ENCODE data around the gene DNAH9. TPM values are rescaled to one million over a fixed set of nuclear protein-coding genes. Genes with fewer than 3 reads are reported as not detected.

Gene DNAH9
- total RNA-seq, 4 donors from 2014 or later, result 0.98 to 1.9 (median 1.5) TPM

- H3K4me1 ChIP-seq, result no peaks in the 10 kb centered on the region
- TF ChIP-seq, protein P1, sequence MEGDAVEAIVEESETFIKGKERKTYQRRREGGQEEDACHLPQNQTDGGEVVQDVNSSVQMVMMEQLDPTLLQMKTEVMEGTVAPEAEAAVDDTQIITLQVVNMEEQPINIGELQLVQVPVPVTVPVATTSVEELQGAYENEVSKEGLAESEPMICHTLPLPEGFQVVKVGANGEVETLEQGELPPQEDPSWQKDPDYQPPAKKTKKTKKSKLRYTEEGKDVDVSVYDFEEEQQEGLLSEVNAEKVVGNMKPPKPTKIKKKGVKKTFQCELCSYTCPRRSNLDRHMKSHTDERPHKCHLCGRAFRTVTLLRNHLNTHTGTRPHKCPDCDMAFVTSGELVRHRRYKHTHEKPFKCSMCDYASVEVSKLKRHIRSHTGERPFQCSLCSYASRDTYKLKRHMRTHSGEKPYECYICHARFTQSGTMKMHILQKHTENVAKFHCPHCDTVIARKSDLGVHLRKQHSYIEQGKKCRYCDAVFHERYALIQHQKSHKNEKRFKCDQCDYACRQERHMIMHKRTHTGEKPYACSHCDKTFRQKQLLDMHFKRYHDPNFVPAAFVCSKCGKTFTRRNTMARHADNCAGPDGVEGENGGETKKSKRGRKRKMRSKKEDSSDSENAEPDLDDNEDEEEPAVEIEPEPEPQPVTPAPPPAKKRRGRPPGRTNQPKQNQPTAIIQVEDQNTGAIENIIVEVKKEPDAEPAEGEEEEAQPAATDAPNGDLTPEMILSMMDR (IDR thresholded peaks at IDR 0.05), result no peak
- TF ChIP-seq POLR2A (IDR thresholded peaks at IDR 0.05), result no peak
- TF ChIP-seq EP300 (IDR thresholded peaks at IDR 0.05), result no peak
- no peaks in the 10 kb centered on the region for H3K9me3 ChIP-seq
- no peak for DNase-seq (ENCODE audit: low spot score in 2 of 2)
- 86 to 88% methylated on average over 3 of the region's 3 CpGs for WGBS, 2 donors
- H3K4me3 ChIP-seq, result no peak overlapping the region
- H3K27me3 ChIP-seq, result no peaks in the 10 kb centered on the region
- H3K27ac ChIP-seq, result no peak overlapping the region
- no peaks in the 10 kb centered on the region for H3K36me3 ChIP-seq
Observed at GRCh38 chr17:11628831-11629230, 30.6 kb downstream of the DNAH9 start.

GRCh38 chr17:11636771-11637170, 38.5 kb downstream of the DNAH9 start:
- no peak for DNase-seq (ENCODE audit: low spot score in 2 of 2)
- no peak overlapping the region for H3K4me3 ChIP-seq
- H3K27me3 ChIP-seq, result no peaks in the 10 kb centered on the region
- no peaks in the 10 kb centered on the region for H3K36me3 ChIP-seq
- no peaks in the 10 kb centered on the region for H3K4me1 ChIP-seq
- no peak for TF ChIP-seq POLR2A (IDR thresholded peaks at IDR 0.05)
- TF ChIP-seq, protein P1 (IDR thresholded peaks at IDR 0.05), result no peak
- no peak for TF ChIP-seq EP300 (IDR thresholded peaks at IDR 0.05)
- 86 to 89% methylated on average over 5 of the region's 5 CpGs for WGBS, 2 donors
- no peak overlapping the region for H3K27ac ChIP-seq
- H3K9me3 ChIP-seq, result no peaks in the 10 kb centered on the region

DNA sequence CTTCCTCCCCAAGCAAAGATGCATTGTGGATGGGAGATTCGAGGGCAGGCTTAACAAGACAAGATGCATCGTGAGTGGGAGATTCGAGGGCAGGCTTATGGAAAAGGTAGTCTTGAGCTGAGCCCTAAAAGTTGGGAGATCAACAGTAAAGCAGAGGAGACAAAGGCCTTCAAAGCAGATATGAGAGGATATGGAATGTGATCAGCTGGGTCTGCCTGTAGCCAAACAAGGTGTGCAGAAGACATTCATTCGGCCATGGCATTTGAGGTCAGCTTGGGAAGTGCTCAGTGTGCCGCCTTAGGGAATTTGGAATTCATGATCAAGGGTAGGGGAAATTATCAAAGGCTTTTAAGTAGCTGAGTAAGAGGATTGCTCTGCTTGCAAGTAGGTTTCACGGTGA, 39.5 kb downstream of the DNAH9 start:
- Histone ChIP-seq H3K36me3 (no peaks in the 10 kb centered on the region), H3K9me3 (no peaks in the 10 kb centered on the region), H3K27ac (no peak overlapping the region), H3K4me3 (no peak overlapping the region), H3K27me3 (no peaks in the 10 kb centered on the region), H3K4me1 (peaks cover 0 to 6% (median 0%) of the 10 kb centered on the region in 4 donors)
- no peak for DNase-seq (ENCODE audit: low spot score in 2 of 2)
- 85 to 91% methylated on average over 6 of the region's 6 CpGs for WGBS, 2 donors
- TF ChIP-seq, protein P1 (IDR thresholded peaks at IDR 0.05), result no peak
- TF ChIP-seq EP300 (IDR thresholded peaks at IDR 0.05) (no peak), POLR2A (IDR thresholded peaks at IDR 0.05) (no peak)

DNA sequence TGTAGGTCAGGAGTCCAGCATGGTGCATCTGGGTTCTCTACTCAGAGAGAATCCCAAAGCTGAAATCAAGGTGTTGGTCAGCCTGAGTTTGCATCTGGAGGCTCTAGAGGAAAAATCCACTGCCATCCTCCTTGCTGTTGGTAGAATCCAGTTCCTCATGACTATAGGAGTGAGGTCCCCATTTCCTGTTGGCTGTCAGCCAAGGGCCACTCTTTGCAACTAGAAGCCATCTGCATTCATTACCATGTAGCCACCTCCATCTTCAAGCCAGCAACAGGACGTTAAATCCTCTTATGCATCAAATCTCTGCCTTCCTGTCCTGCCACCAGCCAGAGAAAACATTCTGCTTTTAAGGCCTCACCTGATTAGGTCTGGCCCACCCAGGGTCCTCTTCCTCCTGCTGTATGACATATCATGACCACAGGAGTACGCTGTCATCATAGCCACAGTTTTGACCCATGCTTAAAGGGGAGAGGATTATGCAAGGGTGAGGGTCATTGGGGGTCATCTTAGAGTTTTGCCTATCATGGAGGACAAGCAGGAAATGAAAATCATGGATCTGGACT, 40.5 kb downstream of the DNAH9 start:
- no peaks in the 10 kb centered on the region for H3K9me3 ChIP-seq
- no peak overlapping the region for H3K4me3 ChIP-seq
- WGBS, 2 donors, result 82 to 90% methylated on average over 2 of the region's 2 CpGs
- no peaks in the 10 kb centered on the region for H3K36me3 ChIP-seq
- no peaks in the 10 kb centered on the region for H3K27me3 ChIP-seq
- peaks cover 0 to 13% (median 0%) of the 10 kb centered on the region in 4 donors for H3K4me1 ChIP-seq
- TF ChIP-seq EP300 (IDR thresholded peaks at IDR 0.05) (no peak), POLR2A (IDR thresholded peaks at IDR 0.05) (no peak)
- TF ChIP-seq, protein P1 (IDR thresholded peaks at IDR 0.05), result no peak
- H3K27ac ChIP-seq, result no peak overlapping the region
- no peak for DNase-seq (ENCODE audit: low spot score in 2 of 2)

DNA sequence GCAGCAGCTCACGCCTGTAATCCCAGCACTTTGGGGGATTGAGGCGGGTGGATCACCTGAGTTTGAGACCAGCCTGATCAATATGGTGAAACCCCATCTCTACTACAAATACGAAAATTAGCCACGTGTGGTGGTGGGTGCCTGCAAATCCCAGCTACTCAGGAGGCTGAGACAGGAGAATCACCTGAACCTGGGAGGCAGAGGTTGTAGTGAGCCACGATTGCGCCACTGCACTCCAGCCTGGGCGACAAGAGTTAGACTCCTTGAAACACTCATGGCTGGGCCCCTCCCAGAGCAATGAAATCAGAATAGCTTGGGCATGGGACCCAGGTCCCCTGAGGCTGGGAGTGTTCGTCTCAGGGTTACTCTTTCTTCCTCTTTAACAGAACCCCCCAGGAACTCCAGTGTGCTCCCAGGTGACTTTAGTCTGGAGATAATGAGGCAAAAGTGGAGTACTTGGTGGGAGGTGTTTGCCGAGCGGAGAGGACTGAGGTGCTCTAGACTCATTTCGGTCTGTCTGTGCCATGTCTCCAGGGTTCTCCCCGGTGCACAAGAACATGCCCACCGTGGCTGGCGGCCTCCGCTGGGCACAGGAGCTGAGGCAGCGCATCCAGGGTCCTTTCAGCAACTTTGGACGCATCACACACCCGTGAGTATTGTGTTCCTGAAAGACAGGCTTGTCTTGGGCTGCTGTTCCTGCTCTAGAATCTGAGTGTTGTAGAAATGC, 41.6 kb downstream of the DNAH9 start:
- no peaks in the 10 kb centered on the region for H3K27me3 ChIP-seq
- H3K4me3 ChIP-seq, result no peak overlapping the region
- no peak for DNase-seq (ENCODE audit: low spot score in 2 of 2)
- 86 to 89% methylated on average over 18 of the region's 18 CpGs for WGBS, 2 donors
- H3K27ac ChIP-seq, result no peak overlapping the region
- no peaks in the 10 kb centered on the region for H3K9me3 ChIP-seq
- peaks cover 0 to 23% (median 0%) of the 10 kb centered on the region in 4 donors for H3K4me1 ChIP-seq
- H3K36me3 ChIP-seq, result no peaks in the 10 kb centered on the region
- no peak for TF ChIP-seq EP300 (IDR thresholded peaks at IDR 0.05)
- TF ChIP-seq, protein P1 (IDR thresholded peaks at IDR 0.05), result no peak
- TF ChIP-seq POLR2A (IDR thresholded peaks at IDR 0.05), result no peak
